ENCODE data around the gene TMEM115.
"Not testable (repeated sequence)": the region's sequence is repeated elsewhere in the genome, so short reads cannot be mapped to it uniquely, and the experiment has no call there.

Gene TMEM115

DNA sequence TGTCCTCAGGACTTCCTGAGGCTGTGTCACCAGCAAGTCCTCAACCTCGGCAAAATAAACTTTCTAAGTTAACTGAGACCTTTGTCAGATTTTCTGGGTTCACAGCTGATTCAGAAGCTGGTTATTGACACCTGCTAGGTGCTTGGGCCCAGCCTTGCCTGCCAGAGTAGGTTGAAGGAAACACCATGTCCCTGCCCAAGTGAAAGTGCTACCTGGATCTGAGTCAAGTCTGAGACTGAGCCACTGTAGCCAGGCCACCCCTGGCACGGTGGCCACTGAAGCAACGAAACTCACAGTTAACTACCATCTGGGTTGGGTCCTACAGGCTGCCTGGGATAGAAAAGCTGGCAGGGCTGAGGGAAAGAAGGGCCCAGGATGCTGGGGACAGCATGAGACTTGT is 45.0 kb downstream of the TMEM115 start:
- no peak for DNase-seq

DNA sequence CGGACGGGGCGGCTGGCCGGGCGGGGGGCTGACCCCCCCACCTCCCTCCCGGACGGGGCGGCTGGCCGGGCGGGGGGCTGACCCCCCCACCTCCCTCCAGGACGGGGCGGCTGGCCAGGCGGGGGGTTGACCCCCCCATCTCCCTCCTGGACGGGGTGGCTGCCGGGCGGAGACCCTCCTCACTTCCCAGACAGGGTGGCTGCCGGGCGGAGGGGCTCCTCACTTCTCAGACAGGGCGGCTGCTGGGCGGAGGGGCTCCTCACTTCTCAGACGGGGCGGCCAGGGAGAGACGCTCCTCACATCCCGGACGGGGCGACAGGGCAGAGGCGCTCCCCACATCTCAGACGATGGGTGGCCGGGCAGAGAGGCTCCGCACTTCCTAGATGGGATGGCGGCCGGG is 47.3 kb downstream of the TMEM115 start:
- DNase-seq = not testable (repeated sequence)

Data from hematopoietic multipotent progenitor cell treated with erythropoietin and hydrocortisone succinate and interleukin-3 and kit ligand, for 6 days (in vitro differentiated cells).